Aorta (tissue), 5 donors: ENCODE data around the gene C22orf15. TPM values are rescaled to one million over a fixed set of nuclear protein-coding genes. Genes with fewer than 3 reads are reported as not detected.

ENCODE experiments used
- ATAC-seq: fragments of 200-7000 bp; cut with Tn5 transposase; one replicate; pipeline ENCODE4 v1.9.1; 2022; ENCODE audit warnings: moderate library complexity; ENCODE audit not compliant: low FRiP score
- DNase-seq, 2 donors: peaks; one replicate each; pipeline ENCODE4 v3.0.0-alpha.2; 2020
- H3K27ac ChIP-seq, 2 donors: one replicate each; pipeline ENCODE4 v1.5.1; 2013; ENCODE audit warnings: low read length in 2 of 2, mild to moderate bottlenecking in 2 of 2, moderate library complexity in 2 of 2, control low read depth in 1 of 2, inconsistent platforms in 1 of 2, low read depth in 1 of 2
- H3K27me3 ChIP-seq, 2 donors: one replicate each; pipeline ENCODE4 v1.6.1; 2013; ENCODE audit warnings: control low read depth in 1 of 2, low read length in 1 of 2, mild to moderate bottlenecking in 1 of 2, moderate library complexity in 1 of 2; ENCODE audit not compliant: insufficient read depth in 2 of 2, control insufficient read depth in 1 of 2
- H3K36me3 ChIP-seq, 2 donors: one replicate each; pipeline ENCODE4 v1.6.1; 2013; ENCODE audit warnings: control low read depth in 1 of 2, low read length in 1 of 2, mild to moderate bottlenecking in 1 of 2; ENCODE audit not compliant: insufficient read depth in 2 of 2, control insufficient read depth in 1 of 2
- H3K4me1 ChIP-seq, 2 donors: one replicate each; pipeline ENCODE4 v1.6.1; 2013; ENCODE audit warnings: low read length in 2 of 2, control low read depth in 1 of 2, mild to moderate bottlenecking in 1 of 2, moderate library complexity in 1 of 2; ENCODE audit not compliant: insufficient read depth in 2 of 2, control insufficient read depth in 1 of 2
- H3K4me3 ChIP-seq, 2 donors: one replicate each; pipeline ENCODE4 v1.5.1; 2013; ENCODE audit warnings: low read length in 2 of 2, control low read depth in 1 of 2, mild to moderate bottlenecking in 1 of 2
- H3K9me3 ChIP-seq: one replicate; pipeline ENCODE4 v1.6.1; 2013; ENCODE audit warnings: mild to moderate bottlenecking, low read length; ENCODE audit not compliant: control insufficient read depth
- WGBS, 2 donors: extraction: QIAGEN DNeasy Blood & Tissue Kit; methylation state at CpG; one replicate each; pipeline ENCODE4 v1.1.7; 2013; 5-methylcytosine and 5-hydroxymethylcytosine counted together
- intact Hi-C, 2 donors: fragments of 100-400 bp; cut with DNase I; formaldehyde crosslinking; loops; one replicate each; pipeline versions ENCODE4 v1.14.2 to v1.15.0; 2022
- polyA plus RNA-seq, 2 donors: library from polyadenylated mRNA; stranded (reverse); fragments of 200-250 nt; gene quantifications; one replicate each; pipeline ENCODE4 v1.2.3, GENCODE V29; 2013
- total RNA-seq, 2 donors: library from RNA; stranded (reverse); fragmentation: NEBNext Ultra II Directional; extraction: Animal tissue kit (Norgen Biotek cat#: 25700); gene quantifications; one replicate each; pipeline ENCODE4 v1.2.1, GENCODE V29; 2021
- donor health status: healthy with polysubstance abuse.
- donor health status: Bipolar disorder and iron deficiency.
- donor health status: DM: no; HTN: no; CAD: no.
- donor health status: DM: no; HTN: no; CAD: no.
- donor health status: DM: yes; HTN: yes; CAD: no.

Gene C22orf15
- total and polyA plus RNA-seq, 4 donors, result 0.23 to 0.69 TPM; not detected in 2

DNA sequence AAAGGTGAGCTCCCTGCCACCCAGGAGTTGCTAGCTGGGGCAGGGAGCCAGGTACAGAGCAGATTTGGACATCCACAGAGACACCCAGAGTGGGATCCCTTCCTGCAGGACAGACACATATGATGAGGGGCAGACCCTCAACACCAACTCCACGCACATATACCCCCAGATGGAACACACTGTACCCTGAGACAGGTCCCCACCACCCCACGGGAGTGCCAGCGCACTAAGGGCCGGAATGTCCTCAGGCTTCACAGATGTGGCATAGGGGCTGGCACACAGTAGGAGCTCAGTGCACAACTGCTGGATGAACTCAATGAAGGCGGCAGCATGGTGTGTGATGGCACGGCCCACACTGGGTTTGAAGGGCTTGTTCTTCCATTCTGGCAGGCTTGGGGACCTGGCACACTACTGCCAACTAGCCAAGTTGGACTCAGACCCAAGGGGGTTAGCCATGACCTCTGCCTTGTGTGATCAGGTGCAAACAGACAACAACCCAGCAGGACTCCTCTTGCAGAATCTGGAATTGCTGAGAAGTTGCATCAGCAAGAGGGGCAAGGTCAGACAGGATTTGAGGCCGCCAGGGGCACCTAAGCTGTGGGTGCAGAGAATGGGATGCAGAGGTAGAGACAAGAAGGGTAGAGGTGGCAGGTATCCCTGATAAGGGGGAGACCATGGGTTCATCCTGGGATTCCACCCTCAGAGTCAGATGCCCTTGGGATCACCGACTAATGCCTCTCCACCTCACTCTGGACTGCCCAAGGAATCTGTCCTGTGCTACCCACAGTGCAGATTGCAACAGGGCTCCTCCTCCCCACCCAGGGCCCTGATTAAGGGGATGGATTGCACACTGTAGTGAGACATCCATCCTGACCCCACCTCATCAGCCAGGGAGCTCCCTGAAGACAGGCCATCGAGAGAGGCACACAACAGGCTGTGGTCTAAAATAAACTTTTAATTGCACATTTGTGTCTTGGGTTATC is 2.4 kb downstream of the C22orf15 start:
- DNase-seq (no peak), ATAC-seq (no peak)
- 93 to 95% methylated on average over 9 of the region's 9 CpGs for WGBS, 2 donors
- H3K4me3 ChIP-seq, result no peak overlapping the region
- H3K27me3 ChIP-seq, result no peaks in the 10 kb centered on the region
- H3K9me3 ChIP-seq, result no peaks in the 10 kb centered on the region
- no peak overlapping the region for H3K27ac ChIP-seq
- intact Hi-C loops, result loop anchor here in 1 of 2 donors (5.0 to 10.0 kb wide), 2 partner anchors 82 to 190 kb away; no protein-coding TSS in a partner anchor
- no peaks in the 10 kb centered on the region for H3K4me1 ChIP-seq
- no peaks in the 10 kb centered on the region for H3K36me3 ChIP-seq

DNA sequence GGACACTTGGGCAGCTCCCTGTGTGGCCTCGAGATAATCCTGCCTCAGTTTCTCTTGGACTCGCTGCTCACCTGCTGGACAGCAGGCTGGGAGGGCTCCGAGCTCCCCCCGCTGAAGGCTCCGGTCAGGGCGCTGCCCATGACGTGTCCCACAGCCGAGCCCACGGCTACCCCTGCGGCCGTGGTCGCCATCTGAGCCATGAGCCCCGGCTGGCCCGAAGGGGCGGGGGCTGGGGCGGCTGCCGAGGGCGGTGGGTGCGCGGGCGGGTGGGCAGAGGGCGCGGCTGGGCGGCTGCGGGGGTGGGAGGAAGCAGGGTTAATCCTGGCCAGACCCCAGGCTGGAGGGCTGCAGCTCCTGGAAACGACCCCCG is 4.5 kb downstream of the C22orf15 start:
- no peaks in the 10 kb centered on the region for H3K27me3 ChIP-seq
- no peaks in the 10 kb centered on the region for H3K36me3 ChIP-seq
- DNase-seq (no peak), ATAC-seq (no peak)
- H3K4me1 ChIP-seq, result no peaks in the 10 kb centered on the region
- intact Hi-C loops, result loop anchor here in 1 of 2 donors (5.0 to 10.0 kb wide), 2 partner anchors 80 to 188 kb away; no protein-coding TSS in a partner anchor
- H3K27ac ChIP-seq, result no peak overlapping the region
- no peaks in the 10 kb centered on the region for H3K9me3 ChIP-seq
- peak overlapping the region; percentile 32 to 71 for H3K4me3 ChIP-seq
- WGBS, 2 donors, result 11 to 20% methylated on average over 20 to 27 of the region's 27 CpGs

DNA sequence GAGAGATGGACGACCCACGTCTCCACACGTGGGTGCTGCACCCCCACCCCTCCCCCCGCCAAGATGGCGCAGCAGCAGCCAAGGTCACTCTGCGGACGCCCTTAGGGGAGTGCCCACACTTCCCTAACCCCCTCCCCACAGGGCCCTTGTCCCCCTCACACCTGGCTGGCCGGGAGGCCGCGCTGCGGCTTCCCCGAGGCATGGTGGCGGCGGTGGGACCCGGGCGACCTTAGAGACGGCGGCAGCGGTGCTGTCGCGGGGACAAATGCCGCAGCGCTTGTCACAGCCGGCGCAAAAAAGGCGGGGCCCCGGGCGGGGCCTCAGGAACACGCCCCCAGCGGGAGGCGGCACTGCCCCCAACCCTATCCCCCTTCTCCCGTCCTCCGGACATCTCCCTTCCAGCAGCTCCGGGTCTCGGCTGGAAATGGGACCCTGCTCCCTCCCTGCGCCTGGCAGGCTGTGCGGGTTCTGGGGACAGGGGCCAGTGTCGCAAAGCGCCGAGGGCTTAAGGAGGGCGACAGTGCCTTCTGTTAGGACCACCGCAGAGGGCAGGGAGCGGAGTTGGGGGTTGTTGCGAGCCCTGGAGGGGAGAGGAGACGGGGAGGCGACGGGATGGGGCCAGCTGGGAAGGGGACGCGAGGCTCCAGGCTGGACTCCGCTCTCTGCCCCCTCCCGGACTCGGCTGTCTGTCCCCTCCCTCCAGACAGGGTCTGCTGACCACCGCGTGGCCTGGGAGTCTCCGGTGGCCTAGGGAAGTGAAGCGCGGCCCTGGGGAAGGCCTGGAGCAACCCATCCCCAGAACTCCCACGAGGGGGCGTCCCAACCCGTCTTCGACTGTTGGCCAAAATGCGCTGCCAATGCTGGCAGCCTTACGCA is 5.1 kb downstream of the C22orf15 start, which contains the start of gene CHCHD10:
CHCHD10 (minus strand) TSS at position 300 of the 876 bp plus-strand sequence; CDS start at position 202, 98 bp downstream.
- Histone ChIP-seq H3K27me3 (no peaks in the 10 kb centered on the region), H3K4me3 (peak within 1 kb of the TSS; percentile 32 to 71), H3K36me3 (no peaks in the 10 kb centered on the region), H3K4me1 (no peaks in the 10 kb centered on the region), H3K27ac (peak within 1 kb of the TSS in 1 of 2 donors; percentile 2), H3K9me3 (no peaks in the 10 kb centered on the region)
- intact Hi-C loops, result loop anchor here (2.0 to 10.0 kb wide), 4 partner anchors 19 to 187 kb away; partner anchors contain the start of gene SMARCB1 (in 1 of the 2)
- DNase-seq (peak; percentile 92 to 95), ATAC-seq (peak; percentile 88)
- WGBS, 2 donors, result 1% methylated on average over 50 to 63 of the region's 63 CpGs

GRCh38 chr22:23769321-23769965 is 6.7 kb downstream of the C22orf15 start:
- 81 to 88% methylated on average over 6 of the region's 6 CpGs for WGBS, 2 donors
- ATAC-seq, result no peak
- Histone ChIP-seq H3K36me3 (no peaks in the 10 kb centered on the region), H3K4me3 (no peak overlapping the region), H3K4me1 (no peaks in the 10 kb centered on the region), H3K27ac (no peak overlapping the region), H3K27me3 (no peaks in the 10 kb centered on the region), H3K9me3 (no peaks in the 10 kb centered on the region)
- intact Hi-C loops, result loop anchor here (2.0 to 10.0 kb wide), 4 partner anchors 17 to 185 kb away; partner anchors contain the start of gene SMARCB1 (in 1 of the 2)
- no peak for DNase-seq

DNA sequence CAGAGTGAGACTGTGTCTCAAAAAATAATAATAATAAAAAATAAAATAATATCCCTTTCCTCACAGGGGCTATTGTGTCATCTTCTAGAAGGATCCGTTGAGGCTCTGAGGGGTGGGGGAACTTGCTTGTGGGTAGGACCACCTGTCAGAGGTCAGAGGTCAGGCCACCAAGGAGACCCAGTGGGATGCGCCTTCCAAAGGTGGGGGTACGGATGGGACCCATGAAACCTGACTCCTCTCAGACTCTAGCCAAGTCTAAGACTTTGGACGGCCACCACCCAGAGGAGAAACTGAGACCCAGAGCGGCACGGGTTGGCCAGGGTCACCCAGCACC is 9.5 kb downstream of the C22orf15 start:
- intact Hi-C loops, result no loop called here

DNA sequence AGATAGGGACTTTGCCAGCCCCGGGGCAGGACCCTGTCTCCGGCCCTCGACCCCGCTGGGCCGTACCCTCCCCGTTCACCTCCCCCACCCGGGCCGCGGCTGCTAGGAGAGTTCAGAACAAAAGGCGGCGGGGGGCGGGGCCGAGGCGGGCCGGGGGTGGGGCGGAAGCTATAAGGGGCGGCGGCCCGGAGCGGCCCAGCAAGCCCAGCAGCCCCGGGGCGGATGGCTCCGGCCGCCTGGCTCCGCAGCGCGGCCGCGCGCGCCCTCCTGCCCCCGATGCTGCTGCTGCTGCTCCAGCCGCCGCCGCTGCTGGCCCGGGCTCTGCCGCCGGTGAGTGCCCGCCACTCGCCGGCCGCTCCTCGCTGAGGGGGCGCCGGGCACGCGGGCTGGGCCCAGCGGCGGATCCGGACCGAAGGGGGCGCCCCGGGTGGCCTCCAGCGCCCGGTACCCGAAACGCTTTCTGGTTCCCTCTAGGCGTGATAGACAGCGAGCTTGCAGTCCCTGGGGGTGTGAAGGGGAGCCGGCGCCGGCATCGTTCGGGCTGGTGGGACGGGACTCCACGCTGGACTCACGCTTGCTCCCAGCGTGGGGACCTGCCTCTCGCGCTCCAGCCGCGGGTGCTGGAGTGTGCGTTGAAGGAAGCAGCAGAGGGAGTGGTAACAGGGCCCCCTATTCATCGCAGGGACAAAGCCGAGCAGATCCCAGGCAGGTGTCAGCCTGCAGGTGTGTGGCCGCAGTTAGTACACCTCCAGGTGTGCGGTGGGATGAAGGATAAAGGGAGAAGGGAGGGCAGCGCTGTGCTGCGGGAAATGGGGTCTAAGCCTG is 10.1 kb downstream of the C22orf15 start, which contains the start of gene MMP11:
MMP11 (plus strand) TSS at position 201 of the 825 bp plus-strand sequence; CDS start at position 223, 22 bp downstream.
- intact Hi-C loops, result no loop called here
- H3K27me3 ChIP-seq, result no peaks in the 10 kb centered on the region
- H3K4me3 ChIP-seq, result peak within 1 kb of the TSS; percentile 30 to 44
- ATAC-seq (peak; percentile 48), DNase-seq (peak in 1 of 2 donors; percentile 88)
- no peaks in the 10 kb centered on the region for H3K9me3 ChIP-seq
- H3K4me1 ChIP-seq, result no peaks in the 10 kb centered on the region
- H3K27ac ChIP-seq, result no peak within 1 kb of the TSS
- no peaks in the 10 kb centered on the region for H3K36me3 ChIP-seq
- 4 to 6% methylated on average over 52 to 79 of the region's 79 CpGs for WGBS, 2 donors

More for the DNA sequence above, 9.5 kb downstream of the C22orf15 start:
- peak overlapping the region in 1 of 2 donors; percentile 44 for H3K4me3 ChIP-seq
- no peaks in the 10 kb centered on the region for H3K36me3 ChIP-seq
- WGBS, 2 donors, result 14 to 16% methylated on average over 6 of the region's 6 CpGs
- ATAC-seq, result no peak
- H3K9me3 ChIP-seq, result no peaks in the 10 kb centered on the region
- DNase-seq, result no peak
- no peak overlapping the region for H3K27ac ChIP-seq
- H3K27me3 ChIP-seq, result no peaks in the 10 kb centered on the region
- H3K4me1 ChIP-seq, result no peaks in the 10 kb centered on the region

DNA sequence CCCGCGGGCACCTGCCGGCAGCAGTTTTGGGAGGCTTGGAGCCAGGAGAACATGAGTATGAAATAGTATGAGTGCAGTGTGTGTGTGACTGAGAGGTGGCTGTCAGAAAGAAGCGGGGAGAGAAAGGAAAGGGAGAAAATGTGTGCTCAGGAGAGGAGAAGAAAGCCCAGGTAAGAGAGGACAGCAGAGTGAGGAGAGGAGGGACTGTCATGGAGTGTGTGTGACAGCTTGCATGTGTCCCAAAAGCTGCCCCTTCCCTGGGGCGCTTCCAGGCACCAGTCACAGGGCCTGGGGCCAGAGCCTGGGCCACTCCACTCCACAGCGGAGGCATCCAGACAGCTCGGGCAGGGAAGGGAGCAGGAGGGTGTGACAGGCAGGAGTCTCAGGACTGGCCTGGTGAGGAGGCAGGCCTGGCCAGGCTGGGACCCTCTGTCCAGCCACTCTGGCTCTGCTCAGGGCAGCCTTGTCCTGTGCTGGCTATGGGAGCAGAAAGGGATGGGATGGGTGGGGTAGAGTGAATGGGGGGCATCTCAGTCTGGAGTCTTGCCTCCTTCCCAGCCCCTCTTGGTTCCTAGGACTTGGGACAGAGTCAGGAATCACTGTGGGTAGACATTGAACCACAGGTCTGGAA is 10.8 kb downstream of the C22orf15 start:
- no peak for DNase-seq
- intact Hi-C loops, result no loop called here
- no peak overlapping the region for H3K27ac ChIP-seq

More for the DNA sequence above, 10.8 kb downstream of the C22orf15 start:
- H3K4me1 ChIP-seq, result no peaks in the 10 kb centered on the region
- no peaks in the 10 kb centered on the region for H3K36me3 ChIP-seq
- no peaks in the 10 kb centered on the region for H3K27me3 ChIP-seq
- H3K9me3 ChIP-seq, result no peaks in the 10 kb centered on the region
- 55 to 56% methylated on average over 7 of the region's 7 CpGs for WGBS, 2 donors
- no peak overlapping the region for H3K4me3 ChIP-seq
- peak; percentile 3 for ATAC-seq
